Measurements from ENCODE around the gene RAB11FIP4.

RAB11FIP4 gene

DNA sequence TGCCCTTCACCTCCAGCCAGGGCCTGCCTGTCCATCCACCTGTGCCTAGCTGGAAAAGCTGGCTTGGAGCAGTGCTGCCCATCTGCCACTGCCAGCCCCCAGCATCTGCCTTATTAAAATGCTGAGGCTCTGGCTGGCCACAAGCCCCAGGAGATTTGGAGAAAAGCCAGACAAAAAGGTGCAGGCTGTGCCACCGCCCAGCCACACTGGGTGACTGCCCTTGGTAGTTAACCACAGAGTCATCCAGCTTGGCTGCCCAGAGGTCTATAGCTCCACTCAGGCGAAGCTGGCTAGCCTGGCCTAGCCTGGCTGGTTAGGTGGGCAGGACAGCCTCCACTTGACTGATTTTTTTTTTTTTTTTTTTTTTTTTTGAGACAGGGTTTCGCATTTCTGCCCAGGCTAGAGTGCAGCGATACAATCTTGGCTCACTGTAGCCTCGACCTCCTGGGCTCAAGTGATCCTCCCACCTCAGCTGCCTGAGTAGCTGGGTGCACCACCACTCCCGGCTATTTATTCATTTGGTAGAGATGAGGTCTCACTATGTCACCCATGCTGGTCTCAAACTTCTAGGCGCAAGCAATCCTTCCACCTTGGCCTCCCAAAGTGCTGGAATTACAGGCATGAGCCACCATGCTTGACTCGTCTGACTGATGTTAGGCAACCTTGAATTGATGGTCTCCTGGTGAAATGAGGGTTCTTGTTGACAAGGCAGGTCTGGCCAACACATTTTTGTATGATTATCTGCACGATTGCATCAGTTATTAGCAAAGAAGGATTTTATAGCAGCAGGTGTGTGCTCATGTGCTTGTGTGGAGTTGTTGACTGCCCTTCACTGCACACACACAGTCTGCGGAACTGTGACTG lies 103.8 kb downstream of the RAB11FIP4 start:
- in situ Hi-C loops (cut with MboI; ENCODE audit: low sequenced_read_pairs) = no loop called here

DNA sequence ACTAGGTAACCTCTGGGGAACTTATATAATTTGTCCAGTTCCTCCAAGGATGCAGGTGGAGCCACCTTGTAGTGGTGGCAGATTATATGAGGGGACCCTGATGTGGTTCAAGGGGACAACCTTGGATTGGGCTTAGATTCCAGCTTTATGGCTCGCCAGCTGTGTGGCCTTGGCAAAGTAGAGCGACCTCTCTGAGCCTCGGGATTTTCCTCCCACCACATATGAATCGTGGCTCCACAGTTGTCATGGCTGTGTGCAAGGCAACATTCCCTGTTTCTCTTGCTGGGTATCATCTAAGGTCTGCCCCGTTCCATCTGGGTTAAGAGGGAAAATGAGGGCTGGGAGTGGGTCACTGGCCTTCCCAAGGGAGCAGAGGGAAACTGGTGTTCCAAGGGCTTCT lies 104.6 kb downstream of the RAB11FIP4 start:
- in situ Hi-C loops (cut with MboI; ENCODE audit: low sequenced_read_pairs) = no loop called here

DNA sequence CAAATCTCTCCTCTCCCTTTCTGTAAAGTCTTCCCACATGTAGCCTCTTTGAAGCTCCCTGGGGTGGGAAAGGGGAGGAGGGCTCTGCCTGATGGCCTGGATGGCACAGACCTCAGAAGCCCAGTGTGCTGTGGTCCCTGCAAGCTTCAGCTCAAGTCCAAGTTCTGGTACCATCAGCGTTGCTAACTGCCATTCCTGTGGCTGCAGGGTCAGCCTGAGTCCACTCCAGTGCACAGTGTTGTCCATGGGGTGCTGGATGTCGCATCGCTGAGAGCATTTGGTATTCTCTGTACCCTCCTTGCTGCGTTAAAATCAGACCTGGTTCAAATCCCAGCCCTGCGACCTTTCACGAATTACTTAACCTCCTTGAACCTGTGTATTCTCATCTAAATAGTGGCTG lies 105.1 kb downstream of the RAB11FIP4 start:
- in situ Hi-C loops (cut with MboI; ENCODE audit: low sequenced_read_pairs) = no loop called here

DNA sequence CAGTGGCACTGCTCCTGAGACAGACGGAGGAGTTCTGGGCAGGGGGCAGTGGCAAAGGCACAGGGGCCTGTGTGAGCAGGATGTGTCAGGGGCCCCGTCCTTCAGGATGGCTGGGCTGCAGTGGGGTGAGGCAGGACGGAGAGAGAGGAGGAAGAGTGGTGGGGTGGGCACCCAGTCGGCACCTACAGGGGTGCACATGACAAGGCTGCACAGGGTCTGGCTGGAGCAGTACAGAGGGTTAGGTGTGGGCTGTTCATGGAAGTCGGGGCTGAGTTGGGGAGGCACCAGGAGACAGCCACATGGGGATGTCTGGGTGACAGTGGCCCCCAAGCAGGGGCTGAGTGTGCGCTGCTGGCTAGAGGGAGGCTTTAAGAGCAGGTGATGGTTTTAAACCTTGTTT lies 106.0 kb downstream of the RAB11FIP4 start:
- in situ Hi-C loops (cut with MboI; ENCODE audit: low sequenced_read_pairs) = no loop called here

DNA sequence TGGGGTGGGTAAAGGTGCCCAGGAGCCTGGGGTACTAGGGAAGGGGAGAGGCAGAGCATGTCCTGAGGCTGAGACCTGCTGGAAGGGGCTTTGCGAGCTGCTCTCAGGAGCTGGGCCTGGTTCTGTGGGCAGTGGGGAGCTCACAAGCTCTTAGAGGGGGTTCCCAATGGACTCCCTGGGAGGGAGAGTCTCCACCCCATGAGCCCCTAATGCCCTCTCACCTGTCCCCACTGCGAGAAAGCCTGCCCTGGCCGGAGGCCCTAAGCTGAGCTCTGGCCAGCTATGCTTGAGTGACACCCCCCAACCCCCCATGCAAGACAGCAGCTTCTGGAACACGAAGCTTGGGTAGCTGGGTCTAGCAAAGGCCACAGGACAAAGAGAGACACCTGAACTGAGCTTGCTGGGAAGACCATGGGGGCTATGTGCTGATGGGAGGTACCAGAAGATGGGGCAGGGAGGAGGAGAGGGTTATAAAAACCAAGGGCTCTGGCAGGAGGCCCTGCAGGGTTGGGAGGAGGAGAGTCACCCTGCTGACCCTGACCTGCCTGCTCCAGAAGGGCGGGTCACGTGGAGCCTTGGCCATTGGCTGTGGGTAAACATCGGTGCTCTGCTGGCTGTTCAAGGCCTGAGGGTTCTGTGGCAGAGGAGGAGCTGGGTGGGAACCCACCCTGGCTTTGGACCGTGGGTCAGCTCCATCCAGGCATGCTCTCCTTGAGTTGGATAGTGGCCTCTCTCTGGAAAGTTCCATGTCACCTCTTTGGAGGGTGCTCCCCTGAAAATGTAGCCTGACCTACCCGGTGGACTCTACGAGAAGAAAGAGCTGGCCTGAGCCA lies 106.7 kb downstream of the RAB11FIP4 start:
- in situ Hi-C loops (cut with MboI; ENCODE audit: low sequenced_read_pairs) = no loop called here

DNA sequence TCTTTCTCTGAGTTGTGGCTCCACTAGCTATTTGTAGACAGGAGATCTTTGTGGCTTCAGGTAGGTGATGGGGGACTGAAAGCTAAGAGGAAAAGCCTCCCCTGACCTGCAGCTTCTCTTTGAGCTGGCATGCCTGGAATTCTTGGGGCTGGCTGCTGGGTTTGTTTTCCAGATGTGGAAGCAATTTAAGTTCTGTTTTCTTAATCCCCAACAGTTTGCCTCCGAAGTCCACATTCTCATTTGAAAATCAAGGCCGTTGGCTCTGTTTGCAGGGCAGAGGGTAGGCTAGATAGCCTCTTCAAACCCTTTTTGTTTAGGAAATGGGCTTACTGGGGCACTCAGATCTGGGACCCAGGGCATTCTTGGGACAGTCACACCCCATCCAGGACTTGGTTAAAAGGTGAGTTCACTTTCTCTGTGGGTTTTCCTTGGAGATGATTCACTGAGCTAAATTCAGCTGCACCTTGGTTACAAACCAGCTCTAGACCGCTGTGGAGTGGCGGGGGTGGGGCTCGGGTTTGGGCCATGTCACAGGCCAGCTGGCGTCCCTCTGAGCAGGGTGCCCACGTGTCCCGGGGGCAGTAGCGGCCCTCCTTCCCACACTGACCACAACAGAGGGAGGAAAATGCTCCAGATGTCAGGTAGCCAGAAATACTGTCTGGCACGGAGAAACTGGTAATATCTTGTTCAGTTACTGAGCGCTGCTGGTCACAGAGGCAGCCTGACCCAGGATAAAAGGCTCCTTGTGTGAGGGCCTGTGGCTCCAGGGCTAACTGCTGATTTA lies 108.5 kb downstream of the RAB11FIP4 start:
- in situ Hi-C loops (cut with MboI; ENCODE audit: low sequenced_read_pairs) = no loop called here

DNA sequence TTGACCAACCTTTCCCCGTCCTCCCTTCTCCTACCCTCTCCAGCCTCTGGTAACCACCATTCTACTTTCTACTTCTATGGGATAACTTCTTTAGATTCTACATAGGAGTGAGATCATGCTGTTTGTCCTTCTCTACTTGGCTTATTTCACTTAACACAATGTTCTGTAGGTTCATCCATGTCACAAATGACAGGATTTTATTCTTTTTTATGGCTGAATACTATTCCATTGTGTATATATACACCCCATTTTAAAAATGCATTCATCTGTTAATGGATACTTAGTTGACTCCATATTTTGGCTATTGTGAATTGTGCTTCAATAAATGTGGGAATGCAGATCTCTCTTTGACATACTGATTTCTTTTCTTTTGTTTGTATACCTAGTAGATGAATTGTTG lies 115.0 kb downstream of the RAB11FIP4 start:
- in situ Hi-C loops (cut with MboI; ENCODE audit: low sequenced_read_pairs) = no loop called here

DNA sequence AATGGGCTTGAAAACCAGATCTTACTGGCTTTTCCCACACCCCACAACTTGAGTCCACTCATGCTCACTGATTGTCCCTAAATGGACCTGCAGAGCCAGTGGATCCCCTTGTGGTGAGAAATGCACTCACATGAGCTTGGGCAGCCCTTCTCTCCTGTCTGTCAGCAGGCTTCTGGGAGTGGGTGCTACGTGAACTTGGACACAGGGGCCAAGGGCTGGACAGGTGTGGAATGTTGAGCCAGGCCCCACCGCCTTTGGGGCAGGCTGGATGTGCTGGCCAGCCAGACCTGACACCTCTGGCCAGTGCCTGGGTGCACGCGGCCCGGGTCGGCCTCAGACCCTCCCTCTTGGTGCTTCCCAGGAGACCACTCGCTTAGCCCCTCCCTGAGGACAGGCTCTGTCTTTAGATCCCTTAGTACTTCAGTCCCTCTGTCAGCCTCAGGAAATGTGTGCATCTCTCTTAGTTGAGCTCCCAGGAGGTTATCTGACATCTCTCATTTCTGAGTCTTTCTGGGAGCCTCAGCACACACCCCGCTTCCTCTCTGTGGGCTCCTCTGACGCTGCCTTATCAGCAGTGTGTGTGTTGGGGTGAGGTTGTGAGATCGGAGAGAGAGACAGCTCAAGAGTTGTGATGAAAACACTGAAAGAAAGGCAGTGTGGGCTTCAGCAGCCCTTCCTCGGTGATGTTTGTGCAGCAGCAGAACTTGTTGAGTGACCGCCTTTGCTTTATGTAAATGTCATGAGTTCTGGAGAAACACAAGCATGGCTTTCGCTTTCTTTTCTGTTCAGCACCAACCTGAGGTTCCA lies 117.0 kb downstream of the RAB11FIP4 start:
- in situ Hi-C loops (cut with MboI; ENCODE audit: low sequenced_read_pairs) = no loop called here

DNA sequence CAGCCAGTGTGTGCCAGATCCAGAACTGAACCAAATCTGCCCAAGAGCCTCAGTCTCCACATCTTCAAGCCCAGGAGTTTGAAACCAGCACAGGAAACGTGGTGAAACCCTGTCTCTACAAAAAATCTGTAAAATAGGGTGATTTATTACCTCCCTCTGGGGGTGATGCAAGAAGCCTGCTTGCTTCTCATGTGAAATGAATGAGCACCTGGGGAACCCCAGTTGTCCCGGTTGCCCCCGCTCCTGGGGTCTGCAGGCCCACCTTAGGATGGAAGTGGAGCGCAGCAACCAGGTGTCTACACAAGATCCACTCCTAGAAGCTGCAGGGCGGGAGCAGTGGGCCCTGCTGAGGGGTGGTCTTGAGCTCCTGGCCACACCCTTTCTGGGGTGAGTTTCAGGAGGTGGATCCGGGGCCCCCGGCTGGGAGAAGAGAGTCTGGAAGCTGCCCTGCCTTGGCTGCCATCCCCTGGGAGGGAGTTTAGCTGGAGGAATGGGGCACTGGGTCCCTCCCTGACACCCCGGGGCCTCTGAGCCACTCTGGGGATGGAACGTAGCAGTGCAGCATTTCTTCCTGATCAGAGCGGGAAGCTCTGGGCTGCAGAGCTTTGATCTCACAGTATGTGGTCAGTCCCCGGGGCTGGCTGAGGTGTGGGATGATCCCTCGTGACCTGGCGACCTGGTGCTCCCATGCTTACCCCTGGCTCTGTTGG lies 117.8 kb downstream of the RAB11FIP4 start:
- in situ Hi-C loops (cut with MboI; ENCODE audit: low sequenced_read_pairs) = no loop called here

DNA sequence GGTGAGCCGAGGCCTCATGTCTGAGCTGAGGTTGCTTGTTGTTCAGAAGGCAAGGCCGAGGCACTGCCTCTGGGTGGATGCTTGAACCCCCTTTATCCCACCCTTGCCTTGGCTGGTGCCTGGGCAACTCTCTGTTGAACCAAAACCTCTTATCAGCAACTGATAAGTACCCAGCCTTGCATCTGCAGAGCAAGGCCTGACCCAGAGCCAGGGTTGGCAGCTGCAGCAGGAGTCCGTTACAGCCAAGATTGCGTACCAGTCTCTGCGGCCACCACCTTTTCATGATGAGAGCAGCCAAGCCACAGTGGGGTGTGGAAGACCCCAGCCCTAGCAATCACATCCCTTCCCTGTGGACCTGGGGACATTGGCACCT lies 118.3 kb downstream of the RAB11FIP4 start:
- in situ Hi-C loops (cut with MboI; ENCODE audit: low sequenced_read_pairs) = no loop called here

DNA sequence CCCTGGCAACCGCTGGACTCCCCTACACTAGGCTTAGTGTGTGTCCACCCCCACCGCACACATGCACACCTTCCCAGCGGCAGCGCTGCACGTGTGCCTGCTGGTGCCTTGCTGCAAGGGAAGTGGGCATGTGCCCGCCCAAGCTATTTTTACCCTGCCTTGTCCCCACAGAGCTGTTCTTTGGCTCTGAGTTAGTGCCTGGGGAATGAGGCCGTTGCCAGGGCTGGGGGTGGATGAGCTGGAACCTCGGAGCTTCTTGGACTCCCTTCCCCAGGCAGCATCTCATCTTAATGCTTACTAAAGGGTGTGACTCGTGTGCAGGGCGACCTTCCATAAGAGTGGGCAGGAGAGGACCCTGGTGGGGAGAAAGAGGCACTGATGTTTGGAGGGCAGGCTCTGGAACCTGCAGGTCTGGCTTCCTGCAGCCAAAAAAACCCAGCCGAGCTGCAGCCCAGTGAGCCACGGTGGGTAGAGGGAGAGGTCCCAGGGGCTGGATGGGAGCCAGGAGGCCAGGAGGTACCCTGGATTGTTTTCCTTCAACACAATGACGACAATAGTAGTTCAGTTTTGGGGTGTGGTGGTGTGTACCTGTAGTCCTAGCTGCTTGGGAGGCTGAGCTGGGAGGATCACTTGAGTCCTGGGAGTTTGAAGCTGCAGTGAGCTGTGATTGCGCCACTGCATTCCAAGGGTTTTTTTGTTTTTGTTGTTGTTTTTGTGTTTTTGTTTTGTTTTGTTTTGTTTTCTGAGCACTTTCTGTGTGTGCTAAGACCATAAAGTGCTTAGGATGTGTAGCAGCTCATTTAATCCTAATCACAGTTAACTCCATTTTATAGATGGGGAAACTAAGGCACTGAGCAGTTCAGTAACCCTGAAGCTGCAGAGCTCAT lies 119.1 kb downstream of the RAB11FIP4 start:
- in situ Hi-C loops (cut with MboI; ENCODE audit: low sequenced_read_pairs) = no loop called here

DNA sequence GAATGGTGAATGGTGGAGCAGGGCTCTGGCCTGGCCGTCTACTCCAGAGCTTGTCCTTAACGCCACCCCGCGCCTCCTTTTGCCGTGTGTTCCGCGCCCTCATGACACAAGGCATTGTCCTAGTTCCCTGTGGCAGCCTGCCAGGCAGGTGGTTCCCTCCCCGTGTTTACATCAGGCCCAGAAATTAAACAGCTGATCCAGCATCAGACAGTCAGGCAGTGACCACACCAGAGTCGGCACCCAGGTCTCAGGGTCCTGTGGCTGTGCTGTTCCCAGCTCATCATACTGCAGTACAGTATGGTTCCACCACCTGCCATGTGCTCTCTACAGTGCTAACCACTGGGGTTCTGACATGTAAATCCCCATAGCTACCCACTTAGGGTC lies 119.7 kb downstream of the RAB11FIP4 start:
- in situ Hi-C loops (cut with MboI; ENCODE audit: low sequenced_read_pairs) = no loop called here

DNA sequence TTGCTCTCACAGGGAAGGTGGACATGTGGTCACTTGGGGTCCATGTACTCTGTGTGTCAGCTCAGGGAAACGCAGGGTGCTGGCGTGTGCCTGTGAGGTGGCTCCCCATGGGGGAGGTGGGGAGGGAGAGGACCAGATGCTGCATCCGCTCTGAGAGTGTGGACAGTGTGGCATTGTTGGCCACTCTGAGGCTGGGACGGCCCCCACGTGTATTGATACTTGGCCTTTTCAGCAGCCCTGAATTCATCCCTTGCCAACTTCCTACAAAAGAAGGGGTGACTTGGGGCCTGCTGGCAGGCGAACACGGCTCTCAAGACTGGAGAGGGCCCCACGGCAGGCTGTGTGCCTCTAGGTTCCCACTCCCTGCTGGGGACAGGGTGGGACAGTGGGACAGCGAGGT lies 120.1 kb downstream of the RAB11FIP4 start:
- in situ Hi-C loops (cut with MboI; ENCODE audit: low sequenced_read_pairs) = no loop called here

DNA sequence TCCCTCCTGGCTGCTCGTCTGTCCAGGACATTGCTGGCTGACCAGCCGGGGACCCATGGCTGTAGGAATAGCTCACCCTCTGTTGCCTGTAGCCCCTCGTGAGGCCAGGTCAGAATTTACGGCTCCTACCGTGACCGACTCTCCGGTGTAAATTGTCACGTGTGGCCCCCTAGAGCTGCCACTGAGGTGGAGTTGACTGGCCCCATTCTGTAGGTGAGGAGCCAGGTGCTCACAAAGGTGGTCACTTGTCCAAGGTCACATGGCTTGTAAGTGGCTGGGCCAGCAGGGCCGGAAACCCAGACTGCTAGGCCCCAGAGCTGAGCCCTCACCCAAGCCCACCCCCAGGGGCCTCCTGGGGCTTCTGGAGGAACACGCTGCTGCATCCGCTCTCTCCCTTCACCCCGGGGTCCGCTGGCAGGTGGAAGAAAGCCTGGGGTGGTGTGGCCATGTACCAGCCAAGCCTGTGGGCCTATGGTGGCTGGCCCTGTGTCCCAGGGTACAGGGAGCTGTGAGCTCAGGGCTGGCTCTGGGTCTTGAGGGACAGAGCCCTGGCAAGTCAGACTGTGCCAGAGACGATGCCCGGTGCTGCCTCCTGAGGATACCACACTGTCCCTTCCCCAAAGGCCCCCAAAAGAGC lies 120.7 kb downstream of the RAB11FIP4 start:
- in situ Hi-C loops (cut with MboI; ENCODE audit: low sequenced_read_pairs) = no loop called here

DNA sequence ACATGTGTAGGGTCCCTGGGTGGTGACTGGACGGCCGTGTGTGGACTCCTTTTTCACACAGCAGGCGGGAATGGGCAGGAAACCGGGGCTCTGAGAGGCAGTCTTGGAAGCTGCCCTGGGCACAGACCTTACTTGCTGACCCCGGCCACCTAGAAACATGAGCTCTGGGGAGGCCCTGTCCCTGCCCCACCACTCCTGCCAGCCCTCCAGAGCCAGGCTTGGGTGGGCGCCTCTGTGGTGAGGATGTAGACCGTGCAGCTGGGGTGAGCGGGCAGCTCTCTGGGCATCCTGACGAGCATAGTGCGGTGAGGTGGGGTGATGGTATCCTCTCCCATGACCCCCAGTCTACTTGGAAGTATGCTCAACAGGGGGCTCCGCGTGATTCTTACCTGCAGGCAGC lies 121.3 kb downstream of the RAB11FIP4 start:
- in situ Hi-C loops (cut with MboI; ENCODE audit: low sequenced_read_pairs) = no loop called here

DNA sequence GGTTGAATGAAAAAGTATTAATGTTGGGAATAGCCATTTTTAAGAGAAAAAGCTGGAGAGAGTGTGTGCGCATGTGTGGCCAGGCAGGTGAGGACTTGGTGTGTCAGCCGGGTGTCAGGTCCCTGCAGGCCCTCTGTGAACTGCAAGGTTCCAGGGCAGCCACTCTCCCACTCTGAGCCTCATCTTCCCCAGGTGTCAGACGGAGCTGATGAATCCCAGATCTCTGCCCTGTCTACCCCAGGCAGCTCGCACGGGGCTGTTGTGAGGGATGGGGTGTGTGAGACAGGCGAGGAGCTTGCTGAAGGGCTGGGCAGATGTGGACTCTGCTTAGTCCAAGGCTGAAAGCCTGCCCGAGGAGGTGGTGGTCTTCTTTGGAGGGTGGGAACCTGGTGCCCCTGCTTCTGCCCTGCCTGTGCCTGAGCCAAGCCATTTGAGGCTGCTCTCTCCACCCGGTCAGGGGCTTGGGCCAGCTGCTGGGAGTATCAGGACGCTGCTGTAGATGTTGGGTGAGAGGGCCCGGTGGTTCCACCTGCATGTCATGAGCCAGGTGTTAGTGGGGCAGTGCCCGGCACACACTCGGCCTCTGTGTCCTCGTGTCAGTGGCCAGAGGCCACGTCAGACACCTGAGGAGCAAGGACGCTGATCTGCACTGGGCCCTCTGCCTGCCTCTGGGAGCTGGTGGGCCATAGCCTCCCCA lies 122.4 kb downstream of the RAB11FIP4 start:
- in situ Hi-C loops (cut with MboI; ENCODE audit: low sequenced_read_pairs) = no loop called here

DNA sequence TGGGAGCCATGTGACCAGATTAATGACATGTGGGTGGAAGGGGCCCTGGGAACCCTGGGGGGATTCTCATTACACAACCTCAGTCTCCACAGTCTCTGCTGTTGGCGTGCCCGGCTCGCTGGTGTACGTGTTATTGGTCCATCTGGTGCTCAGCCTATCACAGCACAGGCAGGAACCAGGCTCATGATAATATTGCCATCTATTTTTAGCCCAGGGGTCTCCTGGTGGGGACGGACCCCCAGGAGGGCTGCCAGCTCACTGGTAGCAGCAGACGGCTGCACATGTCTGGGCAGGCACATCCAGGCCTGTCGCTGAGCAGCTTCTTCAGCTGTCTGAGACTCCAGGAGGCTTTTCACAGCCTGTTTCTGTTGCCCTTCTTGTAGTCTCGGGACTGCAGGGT lies 123.8 kb downstream of the RAB11FIP4 start:
- in situ Hi-C loops (cut with MboI; ENCODE audit: low sequenced_read_pairs) = no loop called here

DNA sequence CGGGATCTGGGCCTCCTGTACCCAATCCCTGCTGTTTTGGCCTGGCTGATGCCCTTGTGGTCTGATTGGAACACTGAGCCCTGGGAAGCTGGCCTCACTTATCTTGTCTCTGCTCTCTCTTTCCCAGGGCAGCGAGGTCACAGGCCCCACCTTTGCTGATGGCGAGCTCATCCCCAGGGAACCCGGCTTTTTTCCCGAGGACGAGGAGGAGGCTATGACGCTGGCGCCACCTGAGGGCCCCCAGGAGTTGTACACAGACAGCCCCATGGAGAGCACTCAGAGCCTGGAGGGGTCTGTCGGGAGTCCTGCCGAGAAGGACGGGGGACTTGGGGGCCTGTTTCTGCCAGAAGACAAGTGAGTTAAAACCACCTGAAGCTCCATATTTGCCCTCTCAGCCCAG lies 126.0 kb downstream of the RAB11FIP4 start:
- in situ Hi-C loops (cut with MboI; ENCODE audit: low sequenced_read_pairs) = no loop called here

All from HL-60/S4 treated with phorbol 12-myristate 13-acetate at 8.2 ng/mL for 4 days and 3 days (cell line).